Endothelial cell (in vitro differentiated cells): ENCODE measurements around the gene PGBD1. TPM values are rescaled to one million over a fixed set of nuclear protein-coding genes. Genes with fewer than 3 reads are reported as not detected.
A peak's percentile ranks its signal among the peaks of the same experiment; 100 is the strongest.

Experiments used
- DNase-seq: peaks from one replicate; pipeline ENCODE4 v3.0.0; 2021; ENCODE audit warnings: low spot score
- H3K27ac Mint-ChIP-seq: one replicate; pipeline ENCODE4 v1.8.0; 2021; ENCODE audit warnings: mixed read lengths, inconsistent platforms; ENCODE audit not compliant: unreplicated experiment
- H3K27me3 Mint-ChIP-seq: one replicate; pipeline ENCODE4 v1.8.0; 2021; ENCODE audit warnings: mild to moderate bottlenecking, moderate library complexity, mixed read lengths, inconsistent platforms; ENCODE audit not compliant: unreplicated experiment
- H3K36me3 Mint-ChIP-seq: one replicate; pipeline ENCODE4 v1.8.0; 2021; ENCODE audit warnings: mild to moderate bottlenecking, low read depth, mixed read lengths, inconsistent platforms; ENCODE audit not compliant: unreplicated experiment
- H3K4me1 Mint-ChIP-seq: one replicate; pipeline ENCODE4 v1.8.0; 2021; ENCODE audit warnings: mild to moderate bottlenecking, mixed read lengths, inconsistent platforms; ENCODE audit not compliant: unreplicated experiment
- H3K4me3 Mint-ChIP-seq: one replicate; pipeline ENCODE4 v1.8.0; 2021; ENCODE audit warnings: mild to moderate bottlenecking, mixed read lengths, inconsistent platforms; ENCODE audit not compliant: unreplicated experiment
- H3K9me3 Mint-ChIP-seq: one replicate; pipeline ENCODE4 v1.8.0; 2021; ENCODE audit warnings: mixed read lengths, inconsistent platforms; ENCODE audit not compliant: unreplicated experiment
- long read RNA-seq: library from polyadenylated mRNA; unstranded; transcript quantifications from one replicate; pipeline ENCODE4 v2.0.0, GENCODE V29; 2020; ENCODE audit not compliant: unreplicated experiment
- total RNA-seq: library from RNA; stranded (reverse); fragmentation: NEBNext Ultra II Directional; extraction: Animal tissue kit (Norgen Biotek cat#: 25700); gene quantifications from one replicate; pipeline ENCODE4 v1.2.1, GENCODE V29; 2021; ENCODE audit not compliant: unreplicated experiment
- TF ChIP-seq, protein P1 (sequence below): fragments of 200-600 bp; sonication (generic); IDR thresholded peaks from one replicate; pipeline ENCODE4 v1.5.0; 2021; ENCODE audit warnings: antibody characterized with exemption; ENCODE audit not compliant: unreplicated experiment

PGBD1 gene, protein sequence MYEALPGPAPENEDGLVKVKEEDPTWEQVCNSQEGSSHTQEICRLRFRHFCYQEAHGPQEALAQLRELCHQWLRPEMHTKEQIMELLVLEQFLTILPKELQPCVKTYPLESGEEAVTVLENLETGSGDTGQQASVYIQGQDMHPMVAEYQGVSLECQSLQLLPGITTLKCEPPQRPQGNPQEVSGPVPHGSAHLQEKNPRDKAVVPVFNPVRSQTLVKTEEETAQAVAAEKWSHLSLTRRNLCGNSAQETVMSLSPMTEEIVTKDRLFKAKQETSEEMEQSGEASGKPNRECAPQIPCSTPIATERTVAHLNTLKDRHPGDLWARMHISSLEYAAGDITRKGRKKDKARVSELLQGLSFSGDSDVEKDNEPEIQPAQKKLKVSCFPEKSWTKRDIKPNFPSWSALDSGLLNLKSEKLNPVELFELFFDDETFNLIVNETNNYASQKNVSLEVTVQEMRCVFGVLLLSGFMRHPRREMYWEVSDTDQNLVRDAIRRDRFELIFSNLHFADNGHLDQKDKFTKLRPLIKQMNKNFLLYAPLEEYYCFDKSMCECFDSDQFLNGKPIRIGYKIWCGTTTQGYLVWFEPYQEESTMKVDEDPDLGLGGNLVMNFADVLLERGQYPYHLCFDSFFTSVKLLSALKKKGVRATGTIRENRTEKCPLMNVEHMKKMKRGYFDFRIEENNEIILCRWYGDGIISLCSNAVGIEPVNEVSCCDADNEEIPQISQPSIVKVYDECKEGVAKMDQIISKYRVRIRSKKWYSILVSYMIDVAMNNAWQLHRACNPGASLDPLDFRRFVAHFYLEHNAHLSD
- 9.7 TPM for total RNA-seq
- long read RNA-seq, partial matches to known transcripts = 0 of 13 reads
- long read RNA-seq, other reads (novel, unspliced or antisense) = 10 of 13 reads

DNA sequence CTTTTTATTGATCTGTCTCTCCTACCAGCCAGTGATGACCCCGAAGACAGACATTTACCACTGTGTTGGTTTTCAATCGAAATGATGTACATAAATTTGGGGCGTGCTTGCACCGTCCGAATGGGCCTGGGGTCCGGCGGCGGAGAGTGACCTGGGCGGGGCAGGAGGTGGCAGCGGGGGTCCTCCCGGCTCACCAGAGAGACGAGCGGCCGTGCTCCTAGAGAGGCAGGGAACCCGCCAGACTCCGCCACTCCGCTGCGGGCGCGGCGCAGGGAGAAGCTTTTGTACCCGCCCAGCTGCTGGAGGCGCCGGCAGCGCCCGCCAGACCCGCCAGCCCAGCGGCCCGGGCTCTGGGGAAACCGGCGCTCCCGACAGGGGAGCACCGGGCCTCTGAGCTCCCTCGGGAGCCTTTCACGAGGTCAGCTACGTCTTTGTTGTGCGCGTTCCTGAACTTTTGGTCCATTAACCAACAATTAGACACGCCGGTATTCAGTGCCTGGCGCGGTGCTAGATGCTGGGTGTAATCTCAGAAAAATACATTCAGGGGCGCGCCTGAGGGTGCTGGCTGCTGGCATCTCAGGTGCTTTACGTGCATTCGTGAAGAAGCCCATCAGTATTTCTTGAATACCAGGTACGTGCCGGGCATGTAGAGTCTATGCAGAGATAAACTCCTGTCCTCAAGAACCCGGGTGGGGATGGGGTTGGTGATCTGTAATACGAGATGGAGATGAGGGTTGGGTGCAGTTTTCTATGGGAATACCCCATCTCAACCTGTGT, at the start of gene PGBD1:
Gene PGBD1 (plus strand): TSS at position 285 of the 777 bp plus-strand sequence. CDS start 2,242 bp downstream, outside the sequence.
- Mint-ChIP-seq H3K27me3 (no peaks in the 10 kb centered on the region), H3K4me1 (peaks cover 13% of the 10 kb centered on the region), H3K9me3 (no peaks in the 10 kb centered on the region), H3K27ac (peak within 1 kb of the TSS; percentile 40), H3K4me3 (peak within 1 kb of the TSS; percentile 95), H3K36me3 (peaks cover 6% of the 10 kb centered on the region)
- DNase-seq = peak; percentile 85
- TF ChIP-seq, protein P1, sequence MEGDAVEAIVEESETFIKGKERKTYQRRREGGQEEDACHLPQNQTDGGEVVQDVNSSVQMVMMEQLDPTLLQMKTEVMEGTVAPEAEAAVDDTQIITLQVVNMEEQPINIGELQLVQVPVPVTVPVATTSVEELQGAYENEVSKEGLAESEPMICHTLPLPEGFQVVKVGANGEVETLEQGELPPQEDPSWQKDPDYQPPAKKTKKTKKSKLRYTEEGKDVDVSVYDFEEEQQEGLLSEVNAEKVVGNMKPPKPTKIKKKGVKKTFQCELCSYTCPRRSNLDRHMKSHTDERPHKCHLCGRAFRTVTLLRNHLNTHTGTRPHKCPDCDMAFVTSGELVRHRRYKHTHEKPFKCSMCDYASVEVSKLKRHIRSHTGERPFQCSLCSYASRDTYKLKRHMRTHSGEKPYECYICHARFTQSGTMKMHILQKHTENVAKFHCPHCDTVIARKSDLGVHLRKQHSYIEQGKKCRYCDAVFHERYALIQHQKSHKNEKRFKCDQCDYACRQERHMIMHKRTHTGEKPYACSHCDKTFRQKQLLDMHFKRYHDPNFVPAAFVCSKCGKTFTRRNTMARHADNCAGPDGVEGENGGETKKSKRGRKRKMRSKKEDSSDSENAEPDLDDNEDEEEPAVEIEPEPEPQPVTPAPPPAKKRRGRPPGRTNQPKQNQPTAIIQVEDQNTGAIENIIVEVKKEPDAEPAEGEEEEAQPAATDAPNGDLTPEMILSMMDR = no peak

DNA sequence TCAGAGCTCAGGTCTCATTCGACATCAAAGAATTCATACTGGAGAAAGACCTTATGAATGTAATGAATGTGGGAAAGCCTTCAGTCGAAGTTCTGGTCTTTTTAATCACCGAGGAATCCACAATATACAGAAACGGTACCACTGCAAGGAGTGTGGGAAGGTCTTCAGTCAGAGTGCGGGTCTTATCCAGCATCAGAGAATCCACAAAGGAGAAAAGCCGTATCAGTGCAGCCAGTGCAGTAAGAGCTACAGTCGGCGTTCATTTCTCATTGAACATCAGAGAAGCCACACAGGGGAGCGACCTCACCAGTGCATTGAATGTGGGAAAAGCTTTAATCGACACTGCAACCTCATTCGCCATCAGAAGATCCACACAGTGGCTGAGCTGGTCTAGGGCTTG, 48.6 kb upstream of the PGBD1 start:
- H3K4me3 Mint-ChIP-seq = no peak overlapping the region
- no peak overlapping the region for H3K27ac Mint-ChIP-seq
- no peaks in the 10 kb centered on the region for H3K4me1 Mint-ChIP-seq
- no peak for DNase-seq
- peaks cover 34% of the 10 kb centered on the region for H3K36me3 Mint-ChIP-seq
- peaks cover 1% of the 10 kb centered on the region for H3K27me3 Mint-ChIP-seq
- no peaks in the 10 kb centered on the region for H3K9me3 Mint-ChIP-seq
- TF ChIP-seq, protein P1 = no peak

DNA sequence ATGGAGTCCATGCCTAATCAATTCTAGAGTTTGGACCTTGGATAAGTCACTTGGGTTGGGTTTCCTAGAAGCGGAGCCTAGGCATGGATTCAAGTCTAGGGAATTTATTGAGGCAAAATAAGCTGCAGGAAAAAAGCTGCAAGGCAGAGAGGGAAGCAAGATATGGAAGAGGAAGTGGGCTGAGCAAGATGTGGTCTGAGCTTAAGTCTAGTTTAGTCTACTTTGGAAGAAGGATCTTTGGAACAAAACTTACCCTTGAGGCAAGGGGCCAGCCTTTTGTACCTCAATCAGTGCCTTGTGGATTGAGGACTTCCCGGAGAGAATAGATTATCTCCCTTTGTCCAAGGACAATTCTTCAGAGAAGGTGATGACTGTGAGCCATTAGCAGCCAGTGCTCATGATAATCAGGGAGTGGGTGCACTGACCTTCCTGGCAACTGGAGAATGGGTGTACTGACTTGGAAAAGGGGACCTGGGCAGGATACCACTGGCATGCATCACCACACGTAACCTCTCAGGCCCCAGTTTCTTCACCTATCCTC, 45.4 kb upstream of the PGBD1 start:
- Mint-ChIP-seq H3K27me3 (no peaks in the 10 kb centered on the region), H3K4me1 (no peaks in the 10 kb centered on the region), H3K9me3 (no peaks in the 10 kb centered on the region), H3K4me3 (no peak overlapping the region), H3K36me3 (peaks cover 31% of the 10 kb centered on the region), H3K27ac (no peak overlapping the region)
- DNase-seq = no peak
- TF ChIP-seq, protein P1 = no peak

DNA sequence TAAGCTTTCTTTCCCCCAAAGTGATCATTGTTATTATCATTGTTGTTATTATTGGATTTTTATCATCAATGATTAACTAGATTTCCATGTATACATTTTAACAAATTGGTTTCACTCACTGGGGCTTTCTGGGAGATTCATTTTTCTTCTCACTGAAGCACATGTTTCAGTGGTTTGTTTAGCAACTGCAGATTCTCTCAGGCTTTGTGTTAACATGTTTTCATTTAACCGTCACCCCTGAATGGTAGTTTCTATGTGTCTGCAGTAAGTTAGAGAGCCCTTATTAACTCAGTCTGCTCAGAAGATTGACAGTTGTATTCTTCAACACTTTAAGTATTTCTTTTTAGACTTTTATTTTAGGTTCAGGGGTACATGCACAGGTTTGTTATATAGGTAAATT, 41.7 kb upstream of the PGBD1 start:
- H3K36me3 Mint-ChIP-seq = peaks cover 21% of the 10 kb centered on the region
- H3K4me1 Mint-ChIP-seq = no peaks in the 10 kb centered on the region
- no peak for DNase-seq
- H3K27ac Mint-ChIP-seq = no peak overlapping the region
- no peaks in the 10 kb centered on the region for H3K27me3 Mint-ChIP-seq
- no peaks in the 10 kb centered on the region for H3K9me3 Mint-ChIP-seq
- H3K4me3 Mint-ChIP-seq = no peak overlapping the region
- TF ChIP-seq, protein P1 = no peak
